RKO (cell line): ENCODE measurements around the gene MLEC.
"Not testable (repeated sequence)": the region's sequence is repeated elsewhere in the genome, so short reads cannot be mapped to it uniquely, and the experiment has no call there.

Experiments
- DNase-seq: peaks from one replicate; pipeline ENCODE4 v3.0.0-alpha.2; 2016; ENCODE audit warnings: low spot score

Gene MLEC

DNA sequence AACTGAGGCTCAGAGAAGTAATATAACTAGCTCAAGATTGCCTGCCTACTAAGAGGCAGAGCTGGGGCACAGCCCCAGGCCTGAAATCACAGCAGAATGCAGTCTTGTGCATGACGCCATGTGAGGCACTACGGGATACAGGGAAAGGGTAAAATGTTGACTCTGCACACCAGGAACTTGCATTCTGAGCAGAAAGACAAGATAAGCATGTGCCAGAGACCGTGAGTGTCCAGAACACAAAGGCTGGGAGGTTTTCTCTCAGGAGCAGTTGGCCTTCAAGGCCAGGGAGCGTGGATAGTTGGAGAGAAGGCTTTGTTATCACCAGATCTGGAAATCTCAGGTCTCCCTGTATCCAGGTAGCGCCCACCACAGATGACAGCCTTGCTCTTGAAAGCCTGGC, 23.2 kb upstream of the MLEC start:
- no peak for DNase-seq

DNA sequence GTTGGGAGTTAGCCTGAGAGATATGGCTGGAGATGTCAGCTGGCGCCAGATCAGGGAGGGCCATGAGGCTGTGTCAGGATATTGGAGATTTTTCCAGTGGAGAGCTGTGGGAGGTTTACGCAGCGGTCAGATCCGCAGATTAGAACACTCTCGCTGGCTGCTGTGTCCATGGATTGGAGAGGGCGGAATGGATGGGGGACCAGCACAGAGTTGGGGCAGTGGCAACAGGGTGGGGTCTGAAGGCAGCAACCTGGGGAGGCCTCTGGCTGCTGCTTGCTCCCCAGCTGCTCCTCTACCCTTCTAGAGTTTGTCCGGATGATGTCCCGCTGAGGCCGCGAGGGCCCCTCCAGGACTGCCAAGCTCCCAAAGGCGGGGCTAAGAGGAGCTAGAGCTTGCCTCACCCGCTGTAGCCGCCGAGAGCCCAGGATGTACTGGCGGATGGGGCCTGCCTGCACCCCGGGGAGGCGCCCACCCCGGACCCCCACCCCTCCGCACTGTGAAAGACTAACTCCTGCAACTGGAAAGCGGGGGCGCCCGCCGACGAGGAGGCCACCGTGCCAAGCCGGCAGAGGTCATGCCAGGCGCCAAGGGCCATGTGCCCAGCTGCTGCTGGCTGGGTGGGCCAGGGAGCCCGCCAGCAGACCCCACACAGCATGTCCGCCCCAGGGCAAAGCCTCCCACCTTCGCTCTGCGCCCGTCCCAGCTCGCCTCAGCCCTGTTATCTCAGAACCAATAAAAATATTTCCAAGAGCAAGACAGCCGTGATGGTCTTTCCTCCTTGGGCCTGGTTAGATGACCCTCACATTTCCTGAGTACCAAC, 20.2 kb upstream of the MLEC start:
- DNase-seq, result no peak

DNA sequence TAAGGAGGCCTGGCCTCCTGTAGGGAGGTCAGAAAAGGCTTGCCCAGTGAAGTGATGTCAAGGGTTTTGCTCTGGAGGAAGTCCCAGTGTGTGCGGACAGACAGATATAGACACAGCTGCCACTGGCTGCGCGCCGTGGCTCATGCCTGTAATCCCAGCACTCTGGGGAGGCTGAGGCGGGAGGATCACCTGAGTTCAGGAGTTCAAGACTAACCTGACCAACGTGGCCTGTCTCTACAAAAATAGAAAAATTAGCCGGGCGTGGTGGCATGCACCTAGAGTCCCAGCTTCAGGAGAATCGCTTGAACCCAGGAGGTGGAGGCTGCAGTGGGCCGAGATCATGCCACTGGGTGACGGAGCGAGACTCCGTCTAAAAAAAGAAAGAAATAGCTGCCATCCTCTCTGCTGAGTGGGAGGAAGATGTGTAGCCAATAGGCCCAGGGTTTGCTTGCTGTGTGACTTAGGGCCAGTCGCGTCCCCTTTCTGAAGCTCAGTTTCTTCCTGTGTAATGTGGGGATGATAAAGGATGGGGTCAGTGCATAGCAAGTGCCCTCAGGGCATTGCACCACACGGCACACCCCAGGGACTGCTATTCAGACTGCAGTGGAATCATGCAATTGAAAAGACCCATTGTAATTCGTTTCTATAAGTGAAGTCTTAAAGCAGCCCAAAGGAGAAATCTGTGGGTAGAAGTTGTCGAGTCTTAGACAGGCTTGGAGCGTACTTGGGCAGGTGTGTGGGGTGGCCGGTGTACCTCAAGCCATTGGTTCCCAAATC, 18.7 kb upstream of the MLEC start:
- no peak for DNase-seq

DNA sequence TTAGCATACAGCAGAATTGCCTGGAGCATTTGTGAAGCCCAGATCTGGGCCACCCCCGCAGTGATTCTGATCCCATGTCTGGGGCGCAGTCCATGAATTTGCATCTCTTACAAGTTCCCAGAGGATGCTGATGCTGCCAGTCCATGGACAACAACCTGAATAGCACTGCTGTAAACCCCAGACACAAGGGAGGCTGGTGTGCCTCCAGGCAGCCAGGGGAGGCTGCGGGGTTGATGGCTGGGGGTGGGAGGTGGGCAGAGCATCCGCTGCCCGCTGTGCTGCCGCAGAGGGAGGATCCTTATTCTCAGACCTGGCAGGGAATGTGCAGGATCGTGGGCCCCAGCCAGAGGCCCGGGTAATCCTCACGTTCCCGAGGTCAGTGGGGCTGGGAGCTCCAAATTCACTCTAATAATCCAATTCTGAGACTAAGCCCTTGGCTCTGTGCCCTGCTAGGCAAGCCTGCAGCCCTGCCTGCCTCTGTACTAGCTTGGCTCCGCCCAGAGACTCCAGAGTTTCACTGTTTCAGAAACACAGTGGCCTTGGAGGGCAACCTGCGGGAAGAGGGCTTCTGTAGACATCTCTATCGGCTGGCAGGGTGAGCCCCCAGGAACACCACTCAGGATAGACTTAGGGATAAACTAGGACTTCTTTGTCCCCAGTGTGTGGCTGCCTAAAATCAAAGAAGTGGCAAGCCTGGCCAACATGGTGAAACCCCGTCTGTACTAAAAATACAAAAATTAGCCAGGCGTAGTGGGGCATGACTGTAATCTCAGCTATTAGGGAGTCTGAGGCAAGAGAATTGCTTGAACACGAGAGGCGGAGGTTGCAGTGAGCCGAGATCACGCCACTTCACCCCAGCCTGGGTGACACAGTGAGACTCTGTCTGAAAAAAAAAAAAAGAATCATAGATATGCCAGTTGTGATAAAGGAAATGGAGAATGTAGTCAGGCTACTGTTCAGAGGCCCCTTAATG, 17.8 kb upstream of the MLEC start:
- DNase-seq, result no peak

DNA sequence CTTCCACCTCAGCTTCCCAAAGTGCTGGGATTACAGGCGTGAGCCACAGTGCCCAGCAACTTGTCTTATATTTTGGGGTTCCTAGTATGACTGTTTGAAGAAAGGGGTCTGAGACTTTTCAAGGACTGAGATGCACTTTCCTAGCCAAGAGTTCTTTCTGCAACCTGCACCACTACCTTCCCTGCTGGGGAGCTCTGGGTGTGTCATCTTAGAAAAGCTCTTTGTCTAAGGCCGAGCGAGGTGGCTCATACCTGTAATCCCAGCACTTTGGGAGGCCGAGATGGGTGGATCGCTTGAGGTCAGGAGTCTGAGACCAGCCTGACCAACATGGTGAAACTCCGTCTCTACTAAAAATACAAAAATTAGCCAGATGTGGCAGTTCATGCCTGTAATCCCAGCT, 16.7 kb upstream of the MLEC start:
- not testable (repeated sequence) for DNase-seq

DNA sequence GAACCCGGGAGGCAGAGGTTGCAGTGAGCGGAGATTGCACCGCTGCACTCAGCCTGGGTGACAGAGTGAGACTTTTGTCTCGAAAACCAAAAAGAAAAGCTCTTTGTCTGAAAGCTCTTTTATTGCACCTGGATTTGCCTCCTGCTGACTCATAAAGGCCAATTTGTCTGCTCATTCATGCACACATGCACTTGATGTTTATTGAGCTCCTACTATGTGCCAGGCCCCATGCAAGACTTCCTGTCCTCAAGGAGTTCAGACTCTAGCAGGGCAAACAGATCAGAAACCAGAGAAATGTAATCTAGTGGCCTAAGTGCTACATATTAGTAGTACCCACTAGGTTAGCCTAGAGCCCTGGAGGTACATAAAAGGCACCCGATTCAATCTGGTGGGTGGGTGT, 16.3 kb upstream of the MLEC start:
- no peak for DNase-seq

DNA sequence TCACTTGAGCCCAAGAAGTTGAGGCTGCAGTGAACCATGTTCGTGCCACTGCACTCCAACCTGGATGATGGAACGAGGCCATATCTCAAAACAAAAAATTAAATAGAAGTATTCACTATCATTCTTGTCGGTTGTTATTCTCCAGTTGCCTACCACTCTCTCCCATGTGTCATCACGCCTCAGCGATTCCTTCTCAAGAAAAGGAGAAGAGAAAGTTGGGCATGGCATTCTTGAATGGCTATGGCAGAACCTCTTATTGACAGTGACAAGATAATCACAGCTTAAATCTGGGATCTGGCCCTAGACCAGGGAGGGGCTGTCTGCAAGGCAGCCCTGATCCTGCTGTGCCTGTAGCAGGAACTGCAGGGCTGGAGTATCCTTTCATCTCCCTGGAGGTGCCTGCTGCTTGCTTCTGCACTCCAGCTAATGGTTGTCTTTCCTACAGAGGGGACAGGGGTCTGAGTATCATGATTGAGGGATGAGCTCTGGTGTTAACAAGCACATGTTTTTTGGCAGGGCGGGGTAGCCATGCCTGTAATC, 12.8 kb upstream of the MLEC start:
- DNase-seq, result no peak

DNA sequence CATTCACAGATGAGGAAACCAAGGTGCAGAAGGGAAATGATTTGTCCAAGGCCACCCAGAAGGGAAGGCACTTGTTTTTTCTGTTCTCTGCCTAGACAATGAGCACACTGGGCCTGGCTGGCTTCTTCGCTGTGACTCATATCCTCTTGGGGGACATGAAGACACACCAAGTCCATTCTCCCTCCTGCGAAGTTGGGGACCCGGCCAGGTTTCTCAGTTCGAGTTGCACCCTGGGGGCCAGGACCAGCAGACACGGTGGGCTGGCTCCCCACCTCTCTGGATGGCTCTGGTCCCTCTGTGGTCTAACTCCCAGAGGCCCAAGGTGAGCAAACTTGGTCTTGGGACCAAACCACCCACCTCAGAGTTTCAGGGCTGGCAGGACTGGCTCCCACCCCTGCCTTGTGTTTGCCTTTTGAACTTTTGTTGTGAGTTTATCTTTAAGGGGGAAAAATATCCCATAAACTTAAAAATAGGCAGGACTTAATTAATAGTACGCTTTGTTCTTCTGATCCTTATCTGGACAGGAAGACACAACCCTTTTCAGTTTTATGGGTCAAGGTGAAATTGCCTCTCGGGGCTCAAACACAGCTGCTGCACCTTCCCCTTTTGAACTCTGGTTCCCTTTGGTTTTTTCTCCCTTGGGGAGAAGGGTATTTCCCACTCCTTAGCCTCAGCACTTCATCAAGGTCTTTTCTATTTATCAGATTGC, 9.0 kb upstream of the MLEC start:
- DNase-seq, result no peak

DNA sequence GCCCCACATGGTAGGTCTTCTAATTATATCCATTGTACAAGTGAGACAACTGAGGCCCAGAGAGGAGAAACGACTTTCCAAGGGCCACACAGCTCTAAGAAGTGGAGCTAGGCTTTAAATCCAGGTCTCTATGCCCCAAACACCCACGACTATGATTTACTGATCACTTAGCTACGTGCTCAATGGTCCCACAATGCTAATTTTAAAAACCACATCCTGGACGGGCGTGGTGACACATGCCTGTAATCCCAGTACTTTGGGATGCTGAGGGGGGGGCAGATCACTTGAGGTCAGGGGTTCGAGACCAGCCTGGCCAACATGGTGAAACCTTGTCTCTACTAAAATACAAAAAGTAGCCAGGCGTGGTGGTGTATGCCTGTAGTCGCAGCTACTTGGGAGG, 8.4 kb upstream of the MLEC start:
- DNase-seq, result peak; percentile 36

DNA sequence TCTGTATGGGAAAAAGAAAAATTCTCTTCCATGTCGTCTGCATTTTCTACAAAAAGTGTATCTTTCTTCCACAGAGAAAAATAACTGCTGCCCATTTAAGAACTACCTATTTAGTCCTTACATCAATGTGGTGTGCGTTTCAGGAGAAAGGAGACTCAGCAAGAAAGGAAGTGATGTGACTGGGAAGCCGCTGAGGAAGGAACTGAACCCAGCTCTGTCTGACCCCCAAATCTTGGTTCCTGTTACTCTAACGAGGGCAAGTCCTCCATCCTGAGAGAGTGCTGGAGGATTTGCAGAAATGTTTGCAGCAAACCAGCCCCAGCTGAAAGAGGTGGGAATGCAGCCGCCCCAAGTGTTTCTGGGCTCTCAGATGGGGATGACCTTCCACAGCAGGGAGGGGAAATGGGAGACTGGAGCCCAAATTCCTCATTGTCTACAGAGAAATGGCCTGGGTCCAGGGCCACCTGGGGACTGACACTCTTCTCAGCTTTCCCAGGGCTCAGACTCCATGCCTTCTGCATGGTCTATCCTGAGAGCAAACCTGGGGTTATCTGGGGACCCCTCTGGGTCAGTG, 6.7 kb upstream of the MLEC start:
- no peak for DNase-seq

DNA sequence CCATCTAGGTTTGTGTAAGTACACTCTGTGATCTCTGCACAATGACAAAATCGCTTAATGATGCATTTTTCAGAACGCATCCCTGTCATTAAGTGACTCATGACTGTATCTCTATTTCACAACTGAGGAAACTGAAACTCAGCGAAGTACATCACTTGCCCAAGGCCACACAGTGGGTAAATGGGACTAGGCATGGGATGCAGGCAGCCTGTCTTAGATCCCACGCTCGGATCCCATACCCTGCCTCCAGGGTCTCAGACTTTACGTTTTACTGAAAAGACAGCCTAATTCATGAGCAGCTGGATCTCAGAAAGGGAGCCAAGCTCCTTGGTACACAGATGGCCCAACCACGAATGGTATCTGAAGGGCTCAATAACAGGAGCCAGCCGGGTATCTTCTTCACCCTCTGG, 2.4 kb upstream of the MLEC start:
- peak; percentile 38 for DNase-seq

DNA sequence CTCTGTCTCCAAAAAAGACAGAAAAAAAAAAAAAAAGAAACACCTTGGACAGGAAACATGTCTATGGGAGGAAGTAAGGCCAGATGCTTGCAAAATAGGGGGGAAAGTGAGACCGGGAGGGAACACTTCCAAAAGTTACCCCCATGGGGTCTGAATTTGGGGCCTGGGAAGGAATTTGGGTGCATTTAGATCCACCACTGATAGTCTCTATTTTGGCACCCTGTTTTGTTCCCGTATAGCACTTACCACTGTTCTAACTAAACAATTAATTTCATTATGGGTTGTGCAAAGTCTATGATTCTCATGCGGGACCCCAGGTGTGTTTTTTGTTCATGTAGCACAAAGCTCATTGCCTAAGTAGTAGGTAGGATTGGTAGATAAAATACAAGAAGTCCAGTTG, 1.4 kb upstream of the MLEC start:
- no peak for DNase-seq

DNA sequence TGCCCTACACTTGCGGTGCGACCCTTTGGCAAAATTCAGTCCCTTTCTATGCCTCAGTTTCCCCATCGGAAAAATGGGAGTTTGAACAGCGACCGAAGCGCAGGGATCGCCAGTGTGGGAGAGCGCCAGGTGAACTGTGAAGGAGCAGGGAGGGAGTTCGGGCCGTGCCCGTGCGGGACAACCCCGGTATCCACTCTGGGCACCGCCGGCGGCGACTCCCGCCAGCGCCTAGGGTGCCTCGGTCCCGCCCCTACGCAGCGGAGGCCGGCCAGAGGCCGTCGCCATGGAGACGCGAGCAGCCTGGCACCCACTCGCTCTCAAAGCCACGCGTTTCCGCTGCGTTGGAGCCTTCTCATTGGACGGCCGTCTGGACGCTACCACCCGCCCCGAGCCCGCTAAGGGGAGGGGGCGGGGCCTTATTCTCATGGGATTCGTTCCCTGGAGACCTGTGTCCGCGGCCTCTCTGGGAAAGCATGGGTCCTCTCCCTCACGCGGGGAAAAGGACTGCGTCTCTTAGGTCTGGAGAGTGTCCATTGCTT, 729 bp upstream of the MLEC start:
- peak; percentile 98 for DNase-seq

DNA sequence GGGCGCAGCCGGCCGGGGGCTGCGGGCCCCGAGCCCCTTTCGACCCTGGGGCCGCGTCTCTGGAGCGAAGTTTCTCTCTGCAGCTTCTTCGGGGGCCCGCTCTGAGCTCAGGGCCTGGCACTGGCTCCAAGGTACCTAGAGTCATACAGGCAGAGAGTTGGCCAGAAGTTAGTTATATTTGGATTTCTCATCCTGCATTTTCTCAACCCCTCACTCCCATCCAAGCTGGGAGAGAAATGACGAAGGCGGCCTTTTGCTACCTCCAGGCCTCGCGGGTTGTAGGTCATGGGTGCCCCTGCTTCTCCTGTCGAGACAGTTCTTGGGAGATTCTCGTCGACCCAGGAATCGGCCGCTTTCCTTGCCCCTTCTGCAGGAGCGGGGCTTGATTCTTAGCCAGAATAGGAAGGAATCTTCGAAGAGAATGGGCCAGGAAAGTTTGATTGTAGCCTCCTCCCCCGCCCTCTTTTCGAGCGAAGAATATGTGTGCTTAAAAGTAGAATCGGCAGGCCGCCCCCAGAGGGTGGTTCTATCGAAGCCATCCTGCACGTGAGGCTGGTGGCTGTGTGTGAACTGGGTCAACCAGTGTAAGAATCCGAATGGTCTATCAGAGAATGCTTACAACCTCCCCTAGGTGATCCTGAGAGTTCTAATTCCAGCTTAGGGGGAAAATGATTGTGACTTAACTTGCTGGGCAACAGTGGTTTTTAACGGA, 785 bp downstream of the MLEC start:
- peak; percentile 46 for DNase-seq

DNA sequence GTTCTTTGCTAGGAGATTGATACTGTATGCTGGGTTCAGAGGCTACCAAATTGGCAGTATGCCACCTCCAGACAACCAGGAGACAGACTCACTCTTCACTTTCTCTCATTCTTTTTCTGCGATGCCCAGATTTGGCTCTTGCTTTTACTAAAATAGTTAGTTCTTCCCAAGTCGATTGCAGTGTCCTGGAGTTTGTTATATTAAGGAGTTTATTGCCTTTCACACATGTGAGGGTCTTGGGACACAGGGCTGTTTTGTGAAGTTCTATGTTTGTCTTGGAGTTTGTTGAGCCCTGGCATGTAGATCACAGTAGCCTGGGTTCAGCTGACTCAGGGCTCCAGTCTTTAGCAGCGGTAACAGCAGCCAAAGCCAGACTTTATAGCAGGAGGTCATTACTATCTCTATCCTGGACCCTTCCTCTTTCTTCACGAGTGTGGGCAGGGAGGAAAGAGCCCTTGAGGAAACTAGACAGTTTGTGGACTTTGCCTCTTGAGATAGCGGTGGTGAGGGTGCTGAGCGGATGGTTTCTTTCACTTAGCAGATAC, 1.6 kb downstream of the MLEC start:
- peak; percentile 59 for DNase-seq

DNA sequence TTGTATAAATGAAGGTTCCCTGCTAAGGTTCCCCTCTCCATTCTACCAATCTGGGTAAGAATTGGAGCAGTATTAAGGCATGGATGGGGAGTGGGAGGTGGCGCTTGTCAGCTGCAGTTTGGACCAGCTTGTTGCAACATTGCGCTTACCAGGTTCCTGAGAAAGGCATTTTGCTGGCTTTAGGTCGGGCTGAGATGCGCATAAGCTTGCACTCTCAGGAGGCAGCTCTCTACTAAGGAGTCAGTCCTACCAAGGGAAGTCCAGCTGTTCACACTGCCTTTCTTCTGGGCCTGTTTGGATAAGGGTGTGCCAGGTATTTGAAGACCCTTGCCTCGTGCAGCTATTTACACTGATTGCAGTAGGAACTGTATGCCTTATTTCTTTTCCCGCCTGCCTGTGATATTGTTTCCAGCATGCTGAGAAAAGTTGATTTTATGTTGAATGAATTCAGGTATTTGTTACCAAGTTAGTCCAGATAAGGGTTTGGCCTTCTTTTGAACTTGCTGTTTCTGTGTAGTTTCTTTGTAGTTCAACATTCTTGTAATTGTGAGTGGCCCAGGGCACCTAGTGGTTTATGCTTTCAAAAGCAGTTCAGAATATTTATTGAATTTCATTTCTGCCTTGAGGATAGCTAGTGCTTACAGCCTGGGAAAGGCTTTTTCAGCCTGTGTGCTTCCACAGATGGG, 2.6 kb downstream of the MLEC start:
- DNase-seq, result no peak

DNA sequence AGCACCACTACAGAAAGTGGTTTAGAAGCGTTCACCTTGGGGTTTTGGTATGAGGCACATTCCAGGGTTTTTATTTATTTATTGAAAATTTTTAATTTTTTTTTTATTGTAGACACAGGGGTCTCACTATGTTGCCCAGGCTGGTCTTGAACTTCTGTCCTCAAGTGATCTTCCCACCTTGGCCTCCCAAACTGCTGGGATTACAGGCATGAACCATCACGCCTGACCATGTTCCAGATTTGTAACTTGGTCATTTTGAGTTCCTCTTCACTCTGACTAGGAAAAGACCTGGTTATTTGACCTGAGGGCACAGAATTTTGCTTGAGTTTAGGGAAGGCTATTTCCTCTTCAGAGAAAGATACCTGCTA, 3.1 kb downstream of the MLEC start:
- no peak for DNase-seq

DNA sequence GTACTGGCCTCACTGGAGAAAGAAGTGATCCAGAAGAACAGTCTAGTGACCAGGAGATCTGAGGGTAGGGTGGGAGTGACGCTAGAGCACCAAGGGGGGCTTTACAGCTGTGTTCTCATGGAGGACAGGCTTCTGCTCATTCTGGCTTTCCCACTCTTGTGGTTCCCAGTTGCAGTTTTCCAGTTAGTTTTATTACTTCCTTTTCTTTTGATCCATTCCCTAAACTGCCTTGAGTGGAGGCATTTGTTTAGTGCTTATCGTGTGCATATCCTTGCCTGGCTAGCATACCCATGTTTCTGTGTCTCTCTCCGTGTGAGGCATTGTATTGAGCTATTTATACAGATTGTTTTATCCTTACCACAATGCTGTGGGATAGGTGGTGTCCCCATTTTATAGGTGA, 4.0 kb downstream of the MLEC start:
- no peak for DNase-seq

DNA sequence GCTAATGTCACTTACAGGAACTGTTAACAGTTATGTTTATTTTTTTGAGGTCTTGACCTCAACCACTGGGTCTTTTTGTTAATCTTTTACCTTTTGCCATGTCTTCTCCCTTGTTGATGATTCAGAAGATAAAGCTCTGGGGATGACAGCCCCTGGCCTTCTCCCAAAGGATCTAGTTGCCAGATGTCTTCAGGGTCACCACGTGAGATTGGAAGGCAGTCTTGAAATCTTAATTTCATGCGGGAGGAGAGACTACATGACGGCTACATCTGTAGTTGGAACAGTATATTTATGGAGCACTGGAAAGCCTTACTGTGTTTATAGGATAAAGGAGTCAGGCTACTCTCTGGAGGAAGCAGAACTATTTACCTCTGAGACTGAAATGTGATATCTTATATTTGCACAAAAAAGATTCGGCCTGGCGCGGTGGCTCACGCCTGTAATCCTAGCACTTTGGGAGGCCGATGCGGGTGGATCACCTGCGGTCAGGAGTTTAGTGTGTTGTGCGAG, 5.6 kb downstream of the MLEC start:
- DNase-seq, result no peak
